Measurements from ENCODE around the gene WWOX. TPM values are rescaled to one million over a fixed set of nuclear protein-coding genes. Genes with fewer than 3 reads are reported as not detected.

The WWOX gene
- total and polyA plus RNA-seq, 2 of the 13 experiments (the other 11 are each of a cell fraction or from before 2014, with no cell fraction given) = 9.1 to 37.4 TPM

DNA sequence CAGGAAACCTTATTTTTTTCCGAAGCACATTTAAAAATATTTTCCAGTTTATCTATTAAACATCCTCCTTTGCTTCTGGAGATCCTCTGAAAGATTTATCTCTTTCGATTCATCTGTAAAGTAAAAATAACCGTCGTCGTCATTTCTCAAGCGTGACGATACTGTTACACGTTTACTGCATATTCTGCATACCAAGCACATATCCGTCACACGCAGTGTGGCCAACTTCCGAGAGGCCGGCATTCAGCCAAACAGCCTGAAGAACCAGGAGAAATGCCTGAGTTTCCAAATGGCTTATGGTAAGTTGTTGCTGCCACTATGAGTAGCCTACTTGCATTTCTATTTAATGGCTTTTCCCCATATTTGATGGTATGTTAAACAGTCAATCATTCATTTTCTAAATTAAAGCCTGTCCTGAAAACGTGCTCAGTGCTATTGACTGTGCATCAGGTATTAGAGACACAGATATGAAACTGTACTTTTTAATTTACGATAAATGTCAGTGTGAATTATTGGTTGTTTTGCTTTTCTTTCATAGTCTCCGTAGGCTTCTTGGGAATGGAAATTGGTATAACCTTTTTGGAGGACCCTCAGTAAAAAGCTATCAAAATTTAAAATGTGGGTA, 275.7 kb downstream of the WWOX start:
- Histone ChIP-seq H3K9ac (ENCODE audit: insufficient read depth, low read depth, low read length) (no peak overlapping the region), H4K20me1 (ENCODE audit: insufficient read depth, low read length) (no peaks in the 10 kb centered on the region), H3K27ac (ENCODE audit: extremely low read length, insufficient read depth, low read length) (no peak overlapping the region), H3K9me3 (ENCODE audit: low read length) (no peaks in the 10 kb centered on the region), H3K36me3 (replicated peaks in 1 of 2; ENCODE audit: control insufficient read depth in 1 of 2, insufficient read depth in 2 of 2, low read length in 2 of 2) (no peaks in the 10 kb centered on the region), H3K27me3 (ENCODE audit: control insufficient read depth in 1 of 2, insufficient read depth in 2 of 2, low read length in 2 of 2) (no peaks in the 10 kb centered on the region), H3K79me2 (ENCODE audit: insufficient read depth, low read length) (no peaks in the 10 kb centered on the region), H3K4me2 (ENCODE audit: low read depth, low read length) (no peak overlapping the region), H2AFZ (ENCODE audit: low read length) (no peak overlapping the region), H3K4me3 (replicated peaks in 1 of 3; ENCODE audit: insufficient read depth in 1 of 3, low read depth in 2 of 3, low read length in 3 of 3) (no peak overlapping the region), H3K4me1 (ENCODE audit: insufficient read depth, low read length) (no peaks in the 10 kb centered on the region)
- intact Hi-C loops (cut with micrococcal nuclease; ENCODE audit: unreplicated experiment) = loop anchor here (10.0 kb wide), 1 partner anchor 120 kb away; no protein-coding TSS in a partner anchor
- no TSS peak for BruUV-seq (replicated peaks)
- ATAC-seq (no peak), FAIRE-seq (no peak), DNase-seq (ENCODE audit: low spot score) (no peak)
- CTCF ChIA-PET (ENCODE audit: low intra/inter-chr PET ratio, low total read pairs) = no interaction called here
- TF ChIP-seq PAF1 (CRISPR knock-in tag; IDR thresholded peaks at IDR 0.05) (no peak), MAFF (IDR thresholded peaks at IDR 0.05; ENCODE audit: low read depth, low read length) (0 out of 2 replicates have a peak, but pooled peaks have one; percentile 13), MAFK (conservative IDR thresholded peaks at IDR 0.05 in 1 of 2, IDR thresholded peaks at IDR 0.05 in 1 of 2; ENCODE audit: low read length in 2 of 2) (peak in 1 of 2 experiments; percentile 44; a peak in 1 of 4 replicates)
- in situ Hi-C loops (cut with HindIII; ENCODE audit: extremely low pct_ligation_motif_present, low pct_unique_long_range_greater_than_20kb) = no loop called here
- 91% methylated on average over 15 of the region's 15 CpGs for WGBS (ENCODE audit: low lambda C conversion rate)
- POLR2A ChIA-PET = no interaction called here

DNA sequence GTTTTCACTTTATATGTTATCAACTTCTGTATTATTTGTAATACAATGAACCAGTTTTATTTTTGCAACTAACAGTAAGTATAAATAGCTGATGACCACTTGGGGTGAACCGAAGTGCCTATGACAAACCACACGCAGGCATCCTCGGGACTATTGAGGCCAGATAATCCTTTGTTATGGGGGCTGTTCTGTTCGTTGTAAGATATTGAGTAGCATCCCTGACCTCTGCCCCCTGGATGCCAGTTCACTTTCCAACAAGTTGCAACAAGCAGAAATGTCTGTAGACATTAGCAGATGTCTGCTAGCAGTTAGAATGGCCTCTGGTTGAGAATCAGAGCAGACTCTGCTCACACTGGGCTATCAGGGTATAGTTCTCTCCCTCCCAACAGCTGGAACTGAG, 277.0 kb downstream of the WWOX start:
- Histone ChIP-seq H3K27me3 (ENCODE audit: control insufficient read depth in 1 of 2, insufficient read depth in 2 of 2, low read length in 2 of 2) (no peaks in the 10 kb centered on the region), H3K4me1 (ENCODE audit: insufficient read depth, low read length) (no peaks in the 10 kb centered on the region), H3K79me2 (ENCODE audit: insufficient read depth, low read length) (no peaks in the 10 kb centered on the region), H3K4me2 (ENCODE audit: low read depth, low read length) (no peak overlapping the region), H3K36me3 (replicated peaks in 1 of 2; ENCODE audit: control insufficient read depth in 1 of 2, insufficient read depth in 2 of 2, low read length in 2 of 2) (no peaks in the 10 kb centered on the region), H3K9me3 (ENCODE audit: low read length) (no peaks in the 10 kb centered on the region), H3K27ac (ENCODE audit: extremely low read length, insufficient read depth, low read length) (no peak overlapping the region), H2AFZ (ENCODE audit: low read length) (no peak overlapping the region), H4K20me1 (ENCODE audit: insufficient read depth, low read length) (no peaks in the 10 kb centered on the region), H3K9ac (ENCODE audit: insufficient read depth, low read depth, low read length) (no peak overlapping the region), H3K4me3 (replicated peaks in 1 of 3; ENCODE audit: insufficient read depth in 1 of 3, low read depth in 2 of 3, low read length in 3 of 3) (no peak overlapping the region)
- no TSS peak for BruUV-seq (replicated peaks)
- CTCF ChIA-PET (ENCODE audit: low intra/inter-chr PET ratio, low total read pairs) = no interaction called here
- FAIRE-seq (no peak), ATAC-seq (no peak), DNase-seq (ENCODE audit: low spot score) (no peak)
- POLR2A ChIA-PET = no interaction called here
- intact Hi-C loops (cut with micrococcal nuclease; ENCODE audit: unreplicated experiment) = loop anchor here (10.0 kb wide), 1 partner anchor 122 kb away; no protein-coding TSS in a partner anchor
- in situ Hi-C loops (cut with HindIII; ENCODE audit: extremely low pct_ligation_motif_present, low pct_unique_long_range_greater_than_20kb) = no loop called here
- WGBS (ENCODE audit: low lambda C conversion rate) = 66% methylated on average over 4 of the region's 4 CpGs
- TF ChIP-seq, protein P1, sequence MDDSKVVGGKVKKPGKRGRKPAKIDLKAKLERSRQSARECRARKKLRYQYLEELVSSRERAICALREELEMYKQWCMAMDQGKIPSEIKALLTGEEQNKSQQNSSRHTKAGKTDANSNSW (CRISPR knock-in tag; IDR thresholded peaks at IDR 0.05; ENCODE audit: borderline replicate concordance) = no peak
- TF ChIP-seq YEATS2 (CRISPR knock-in tag; IDR thresholded peaks at IDR 0.05; ENCODE audit: borderline replicate concordance) = no peak
- no peak for TF ChIP-seq MTF1 (CRISPR knock-in tag; IDR thresholded peaks at IDR 0.05)
- TF ChIP-seq TBL1XR1 (IDR thresholded peaks at IDR 0.05; ENCODE audit: borderline replicate concordance, low read length, partially characterized antibody) = no peak
- TF ChIP-seq JUN (CRISPR knock-in tag; IDR thresholded peaks at IDR 0.05) = no peak
- TF ChIP-seq, protein P2, sequence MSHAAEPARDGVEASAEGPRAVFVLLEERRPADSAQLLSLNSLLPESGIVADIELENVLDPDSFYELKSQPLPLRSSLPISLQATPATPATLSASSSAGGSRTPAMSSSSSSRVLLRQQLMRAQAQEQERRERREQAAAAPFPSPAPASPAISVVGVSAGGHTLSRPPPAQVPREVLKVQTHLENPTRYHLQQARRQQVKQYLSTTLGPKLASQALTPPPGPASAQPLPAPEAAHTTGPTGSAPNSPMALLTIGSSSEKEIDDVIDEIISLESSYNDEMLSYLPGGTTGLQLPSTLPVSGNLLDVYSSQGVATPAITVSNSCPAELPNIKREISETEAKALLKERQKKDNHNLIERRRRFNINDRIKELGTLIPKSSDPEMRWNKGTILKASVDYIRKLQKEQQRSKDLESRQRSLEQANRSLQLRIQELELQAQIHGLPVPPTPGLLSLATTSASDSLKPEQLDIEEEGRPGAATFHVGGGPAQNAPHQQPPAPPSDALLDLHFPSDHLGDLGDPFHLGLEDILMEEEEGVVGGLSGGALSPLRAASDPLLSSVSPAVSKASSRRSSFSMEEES (CRISPR knock-in tag; IDR thresholded peaks at IDR 0.05) = no peak
- TF ChIP-seq SAP130 (CRISPR knock-in tag; IDR thresholded peaks at IDR 0.05; ENCODE audit: low read depth) = no peak
- no peak for TF ChIP-seq REPIN1 (CRISPR knock-in tag; IDR thresholded peaks at IDR 0.05; ENCODE audit: borderline replicate concordance, low read depth)
- TF ChIP-seq, protein P3, sequence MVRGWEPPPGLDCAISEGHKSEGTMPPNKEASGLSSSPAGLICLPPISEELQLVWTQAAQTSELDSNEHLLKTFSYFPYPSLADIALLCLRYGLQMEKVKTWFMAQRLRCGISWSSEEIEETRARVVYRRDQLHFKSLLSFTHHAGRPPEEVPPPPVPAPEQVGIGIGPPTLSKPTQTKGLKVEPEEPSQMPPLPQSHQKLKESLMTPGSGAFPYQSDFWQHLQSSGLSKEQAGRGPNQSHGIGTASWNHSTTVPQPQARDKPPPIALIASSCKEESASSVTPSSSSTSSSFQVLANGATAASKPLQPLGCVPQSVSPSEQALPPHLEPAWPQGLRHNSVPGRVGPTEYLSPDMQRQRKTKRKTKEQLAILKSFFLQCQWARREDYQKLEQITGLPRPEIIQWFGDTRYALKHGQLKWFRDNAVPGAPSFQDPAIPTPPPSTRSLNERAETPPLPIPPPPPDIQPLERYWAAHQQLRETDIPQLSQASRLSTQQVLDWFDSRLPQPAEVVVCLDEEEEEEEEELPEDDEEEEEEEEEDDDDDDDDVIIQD (CRISPR knock-in tag; IDR thresholded peaks at IDR 0.05; ENCODE audit: low read depth) = no peak
